Thyroid gland (tissue), 4 donors: ENCODE measurements around the gene ROBO2.

Experiments used
- POLR2A ChIP-seq, 2 donors: fragments of 450-650 bp; IDR thresholded peaks; one replicate each; pipeline ENCODE4 v1.6.1; 2017; ENCODE audit warnings: antibody characterized with exemption in 2 of 2, mild to moderate bottlenecking in 2 of 2, moderate library complexity in 1 of 2
- TF ChIP-seq, protein P1 (sequence below), 6 experiments: fragments of 200-600 bp in 3 of 6; fragments of 450-650 bp in 3 of 6; sonication (generic) in 3 of 6; IDR thresholded peaks; one replicate each; pipeline ENCODE4 v1.5.1; 2016 to 2019; ENCODE audit warnings: antibody characterized with exemption in 6 of 6, mild to moderate bottlenecking in 2 of 6, inconsistent platforms in 1 of 6, moderate library complexity in 1 of 6

DNA sequence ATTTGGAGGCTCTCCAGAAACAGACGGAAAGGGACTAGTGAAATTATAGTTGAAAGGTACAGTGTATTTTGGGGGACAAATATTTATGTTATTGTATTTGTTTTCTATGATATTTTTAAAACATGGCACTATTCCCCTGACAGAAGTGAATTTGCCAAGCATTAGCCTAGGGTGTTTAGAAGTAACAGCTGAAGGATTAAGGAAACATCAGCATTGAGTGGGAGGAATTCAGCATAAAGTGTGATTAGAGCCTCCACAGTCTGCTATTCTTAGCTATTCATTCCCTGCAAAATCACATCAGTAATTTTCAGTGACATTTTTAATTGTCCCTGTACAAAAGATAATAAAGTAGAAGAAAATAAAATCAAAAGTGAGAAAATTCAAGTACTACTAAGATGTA lies 231.4 kb downstream of the ROBO2 start:
- TF ChIP-seq, protein P1, sequence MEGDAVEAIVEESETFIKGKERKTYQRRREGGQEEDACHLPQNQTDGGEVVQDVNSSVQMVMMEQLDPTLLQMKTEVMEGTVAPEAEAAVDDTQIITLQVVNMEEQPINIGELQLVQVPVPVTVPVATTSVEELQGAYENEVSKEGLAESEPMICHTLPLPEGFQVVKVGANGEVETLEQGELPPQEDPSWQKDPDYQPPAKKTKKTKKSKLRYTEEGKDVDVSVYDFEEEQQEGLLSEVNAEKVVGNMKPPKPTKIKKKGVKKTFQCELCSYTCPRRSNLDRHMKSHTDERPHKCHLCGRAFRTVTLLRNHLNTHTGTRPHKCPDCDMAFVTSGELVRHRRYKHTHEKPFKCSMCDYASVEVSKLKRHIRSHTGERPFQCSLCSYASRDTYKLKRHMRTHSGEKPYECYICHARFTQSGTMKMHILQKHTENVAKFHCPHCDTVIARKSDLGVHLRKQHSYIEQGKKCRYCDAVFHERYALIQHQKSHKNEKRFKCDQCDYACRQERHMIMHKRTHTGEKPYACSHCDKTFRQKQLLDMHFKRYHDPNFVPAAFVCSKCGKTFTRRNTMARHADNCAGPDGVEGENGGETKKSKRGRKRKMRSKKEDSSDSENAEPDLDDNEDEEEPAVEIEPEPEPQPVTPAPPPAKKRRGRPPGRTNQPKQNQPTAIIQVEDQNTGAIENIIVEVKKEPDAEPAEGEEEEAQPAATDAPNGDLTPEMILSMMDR (IDR thresholded peaks at IDR 0.05): no peak
- no peak for TF ChIP-seq POLR2A (IDR thresholded peaks at IDR 0.05)
